ENCODE results near the gene XRN2. TPM values are rescaled to one million over a fixed set of nuclear protein-coding genes. Genes with fewer than 3 reads are reported as not detected.

The XRN2 gene
- total RNA-seq, 1 donor from 2014 or later, result 76.4 TPM

DNA sequence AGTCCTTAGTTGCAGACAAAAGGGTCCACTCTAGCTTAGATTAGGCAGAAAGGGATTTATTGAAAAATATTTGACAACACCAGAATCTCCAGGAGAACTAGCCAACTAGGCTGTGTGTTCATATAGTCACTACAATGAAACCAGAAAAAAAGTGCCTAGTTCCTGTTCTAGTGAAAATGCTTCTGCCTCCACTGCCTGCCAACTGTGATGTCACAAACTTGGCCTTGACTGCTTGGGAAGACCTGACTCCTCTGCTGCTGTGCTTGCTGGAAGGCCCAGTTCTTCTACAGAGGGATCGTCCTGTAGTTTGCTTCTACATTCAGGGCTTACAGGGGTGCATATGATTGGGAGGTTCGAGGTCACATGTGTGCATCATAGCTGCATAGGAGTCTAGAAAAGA lies 40.3 kb upstream of the XRN2 start:
- H3K4me3 Mint-ChIP-seq (ENCODE audit: unreplicated experiment), result no peak overlapping the region
- H3K9me3 Mint-ChIP-seq (ENCODE audit: unreplicated experiment), result no peaks in the 10 kb centered on the region
- no peaks in the 10 kb centered on the region for H3K27me3 Mint-ChIP-seq (ENCODE audit: unreplicated experiment)
- TF ChIP-seq, protein P1, sequence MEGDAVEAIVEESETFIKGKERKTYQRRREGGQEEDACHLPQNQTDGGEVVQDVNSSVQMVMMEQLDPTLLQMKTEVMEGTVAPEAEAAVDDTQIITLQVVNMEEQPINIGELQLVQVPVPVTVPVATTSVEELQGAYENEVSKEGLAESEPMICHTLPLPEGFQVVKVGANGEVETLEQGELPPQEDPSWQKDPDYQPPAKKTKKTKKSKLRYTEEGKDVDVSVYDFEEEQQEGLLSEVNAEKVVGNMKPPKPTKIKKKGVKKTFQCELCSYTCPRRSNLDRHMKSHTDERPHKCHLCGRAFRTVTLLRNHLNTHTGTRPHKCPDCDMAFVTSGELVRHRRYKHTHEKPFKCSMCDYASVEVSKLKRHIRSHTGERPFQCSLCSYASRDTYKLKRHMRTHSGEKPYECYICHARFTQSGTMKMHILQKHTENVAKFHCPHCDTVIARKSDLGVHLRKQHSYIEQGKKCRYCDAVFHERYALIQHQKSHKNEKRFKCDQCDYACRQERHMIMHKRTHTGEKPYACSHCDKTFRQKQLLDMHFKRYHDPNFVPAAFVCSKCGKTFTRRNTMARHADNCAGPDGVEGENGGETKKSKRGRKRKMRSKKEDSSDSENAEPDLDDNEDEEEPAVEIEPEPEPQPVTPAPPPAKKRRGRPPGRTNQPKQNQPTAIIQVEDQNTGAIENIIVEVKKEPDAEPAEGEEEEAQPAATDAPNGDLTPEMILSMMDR (IDR thresholded peaks at IDR 0.05; ENCODE audit: unreplicated experiment), result no peak
- no peaks in the 10 kb centered on the region for H3K36me3 Mint-ChIP-seq (ENCODE audit: low read depth, unreplicated experiment)
- no peak overlapping the region for H3K27ac Mint-ChIP-seq (ENCODE audit: unreplicated experiment)
- H3K4me1 Mint-ChIP-seq (ENCODE audit: unreplicated experiment), result no peaks in the 10 kb centered on the region
- no peak for DNase-seq (ENCODE audit: low spot score)

DNA sequence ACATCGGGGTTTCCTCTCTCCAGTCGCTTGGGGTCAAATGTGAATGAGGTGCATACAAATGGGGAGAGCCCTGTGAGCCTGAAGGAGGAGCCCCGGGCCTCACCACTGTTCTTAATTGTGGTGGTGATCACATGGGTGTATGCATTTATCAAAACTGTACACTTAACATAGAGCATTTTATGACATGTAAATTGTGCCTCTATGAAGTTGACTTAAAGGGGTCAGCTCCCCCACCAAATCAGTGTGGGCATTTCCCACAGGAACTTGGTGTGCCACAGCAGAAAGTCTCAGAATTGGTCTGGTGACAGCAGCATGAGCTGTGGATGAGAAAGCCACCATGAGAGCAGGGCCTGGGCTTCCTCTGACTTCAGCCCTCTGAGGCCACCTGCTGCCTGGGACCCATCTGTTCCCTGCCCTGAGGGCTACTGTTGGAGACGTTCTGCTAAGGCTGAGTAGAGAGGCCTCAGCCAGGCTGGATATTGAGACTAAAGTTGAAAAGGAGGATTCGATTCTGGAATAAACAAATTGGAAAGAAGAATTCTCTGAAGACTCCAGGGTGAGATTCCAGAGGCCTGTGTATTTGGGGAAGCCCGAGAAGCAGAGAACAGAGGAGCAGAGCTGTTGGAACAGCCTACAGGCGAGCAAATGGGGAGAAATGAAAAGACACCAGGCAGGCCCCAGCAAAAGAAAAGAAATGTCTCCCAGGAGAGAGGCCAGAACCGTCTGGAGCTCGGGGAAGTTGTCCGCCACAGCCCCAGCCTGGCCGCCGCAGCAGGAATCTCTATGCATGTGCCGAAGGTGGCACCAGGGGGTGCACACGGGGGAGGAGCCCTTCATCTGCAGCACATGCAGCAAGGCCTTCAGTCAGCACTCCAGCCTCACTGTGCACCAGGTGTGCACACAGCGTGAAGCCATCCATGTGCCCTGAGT lies 37.6 kb upstream of the XRN2 start:
- H3K27ac Mint-ChIP-seq (ENCODE audit: unreplicated experiment), result no peak overlapping the region
- H3K27me3 Mint-ChIP-seq (ENCODE audit: unreplicated experiment), result no peaks in the 10 kb centered on the region
- no peak overlapping the region for H3K4me3 Mint-ChIP-seq (ENCODE audit: unreplicated experiment)
- TF ChIP-seq, protein P1 (IDR thresholded peaks at IDR 0.05; ENCODE audit: unreplicated experiment), result no peak
- no peaks in the 10 kb centered on the region for H3K36me3 Mint-ChIP-seq (ENCODE audit: low read depth, unreplicated experiment)
- no peak for DNase-seq (ENCODE audit: low spot score)
- no peaks in the 10 kb centered on the region for H3K4me1 Mint-ChIP-seq (ENCODE audit: unreplicated experiment)
- H3K9me3 Mint-ChIP-seq (ENCODE audit: unreplicated experiment), result no peaks in the 10 kb centered on the region

GRCh38 chr20:21266191-21266536 lies 37.0 kb upstream of the XRN2 start:
- Mint-ChIP-seq H3K4me1 (ENCODE audit: unreplicated experiment) (no peaks in the 10 kb centered on the region), H3K36me3 (ENCODE audit: low read depth, unreplicated experiment) (no peaks in the 10 kb centered on the region), H3K4me3 (ENCODE audit: unreplicated experiment) (no peak overlapping the region), H3K27me3 (ENCODE audit: unreplicated experiment) (no peaks in the 10 kb centered on the region), H3K27ac (ENCODE audit: unreplicated experiment) (no peak overlapping the region), H3K9me3 (ENCODE audit: unreplicated experiment) (no peaks in the 10 kb centered on the region)
- DNase-seq (ENCODE audit: low spot score), result no peak
- TF ChIP-seq, protein P1 (IDR thresholded peaks at IDR 0.05; ENCODE audit: unreplicated experiment), result no peak

- DNase-seq (ENCODE audit: low spot score), result no peak
- Mint-ChIP-seq H3K4me3 (ENCODE audit: unreplicated experiment) (no peak overlapping the region), H3K27ac (ENCODE audit: unreplicated experiment) (no peak overlapping the region), H3K4me1 (ENCODE audit: unreplicated experiment) (no peaks in the 10 kb centered on the region), H3K27me3 (ENCODE audit: unreplicated experiment) (no peaks in the 10 kb centered on the region), H3K9me3 (ENCODE audit: unreplicated experiment) (no peaks in the 10 kb centered on the region), H3K36me3 (ENCODE audit: low read depth, unreplicated experiment) (no peaks in the 10 kb centered on the region)
- TF ChIP-seq, protein P1 (IDR thresholded peaks at IDR 0.05; ENCODE audit: unreplicated experiment), result no peak
These were observed 33.4 kb upstream of the XRN2 start for GRCh38 chr20:21269772-21270171.

GRCh38 chr20:21270806-21271205 lies 32.3 kb upstream of the XRN2 start:
- no peak overlapping the region for H3K4me3 Mint-ChIP-seq (ENCODE audit: unreplicated experiment)
- H3K4me1 Mint-ChIP-seq (ENCODE audit: unreplicated experiment), result no peaks in the 10 kb centered on the region
- TF ChIP-seq, protein P1 (IDR thresholded peaks at IDR 0.05; ENCODE audit: unreplicated experiment), result no peak
- H3K27ac Mint-ChIP-seq (ENCODE audit: unreplicated experiment), result no peak overlapping the region
- H3K36me3 Mint-ChIP-seq (ENCODE audit: low read depth, unreplicated experiment), result no peaks in the 10 kb centered on the region
- no peaks in the 10 kb centered on the region for H3K27me3 Mint-ChIP-seq (ENCODE audit: unreplicated experiment)
- H3K9me3 Mint-ChIP-seq (ENCODE audit: unreplicated experiment), result no peaks in the 10 kb centered on the region
- no peak for DNase-seq (ENCODE audit: low spot score)
